ENCODE results near the gene MKNK2.

Gene MKNK2

DNA sequence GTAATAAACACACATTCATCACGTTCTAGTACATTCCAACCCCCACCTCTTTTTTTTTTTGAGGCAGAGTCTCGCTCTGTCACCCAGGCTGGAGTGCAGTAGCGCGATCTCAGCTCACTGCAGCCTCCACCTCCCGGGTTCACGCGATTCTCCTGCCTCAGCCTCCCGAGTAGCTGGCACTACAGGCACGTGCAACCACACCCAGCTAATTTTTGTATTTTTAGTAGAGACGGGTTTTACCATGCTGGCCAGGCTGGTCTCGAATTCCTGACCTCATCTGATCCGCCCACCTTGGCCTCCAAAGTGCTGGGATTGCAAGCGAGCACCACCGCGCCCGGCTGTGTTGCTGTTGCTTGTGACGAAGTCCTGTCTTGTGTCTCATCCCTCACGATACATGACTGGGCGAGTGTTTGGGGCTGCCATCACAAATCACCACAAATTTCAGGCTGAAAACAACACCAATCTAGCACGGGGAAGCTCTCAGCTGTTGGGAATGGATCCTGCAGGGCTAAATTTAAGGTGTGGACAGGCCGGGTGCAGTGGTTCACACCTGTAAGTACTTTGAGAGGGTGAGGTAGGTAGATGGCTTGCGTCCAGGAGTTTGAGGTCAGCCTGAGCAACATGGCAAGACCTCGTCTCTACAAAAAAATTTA, 29.4 kb upstream of the MKNK2 start:
- in situ Hi-C loops (cut with HindIII; ENCODE audit: low sequenced_read_pairs): no loop called here

DNA sequence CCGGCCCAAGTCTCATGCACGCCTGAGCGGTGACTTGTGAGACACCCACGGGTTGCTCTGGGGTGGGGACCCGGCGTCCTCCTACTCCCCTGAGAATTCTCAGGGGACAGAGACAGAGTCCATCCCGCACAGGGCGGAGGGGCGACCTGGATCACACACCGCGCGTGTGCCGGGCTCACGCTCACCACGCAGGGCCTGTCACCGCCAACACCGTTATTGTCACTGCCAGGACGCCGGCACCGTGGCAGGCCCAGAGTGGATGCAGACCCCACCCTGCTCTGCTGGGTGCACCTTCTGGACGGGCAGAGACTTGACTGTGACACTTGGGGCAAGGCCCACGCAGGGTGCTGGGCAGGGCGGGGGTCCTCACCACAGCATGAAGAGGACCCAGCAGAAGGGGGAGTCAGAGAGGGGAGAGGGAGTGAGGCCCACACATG, 28.8 kb upstream of the MKNK2 start:
- in situ Hi-C loops (cut with HindIII; ENCODE audit: low sequenced_read_pairs): no loop called here

DNA sequence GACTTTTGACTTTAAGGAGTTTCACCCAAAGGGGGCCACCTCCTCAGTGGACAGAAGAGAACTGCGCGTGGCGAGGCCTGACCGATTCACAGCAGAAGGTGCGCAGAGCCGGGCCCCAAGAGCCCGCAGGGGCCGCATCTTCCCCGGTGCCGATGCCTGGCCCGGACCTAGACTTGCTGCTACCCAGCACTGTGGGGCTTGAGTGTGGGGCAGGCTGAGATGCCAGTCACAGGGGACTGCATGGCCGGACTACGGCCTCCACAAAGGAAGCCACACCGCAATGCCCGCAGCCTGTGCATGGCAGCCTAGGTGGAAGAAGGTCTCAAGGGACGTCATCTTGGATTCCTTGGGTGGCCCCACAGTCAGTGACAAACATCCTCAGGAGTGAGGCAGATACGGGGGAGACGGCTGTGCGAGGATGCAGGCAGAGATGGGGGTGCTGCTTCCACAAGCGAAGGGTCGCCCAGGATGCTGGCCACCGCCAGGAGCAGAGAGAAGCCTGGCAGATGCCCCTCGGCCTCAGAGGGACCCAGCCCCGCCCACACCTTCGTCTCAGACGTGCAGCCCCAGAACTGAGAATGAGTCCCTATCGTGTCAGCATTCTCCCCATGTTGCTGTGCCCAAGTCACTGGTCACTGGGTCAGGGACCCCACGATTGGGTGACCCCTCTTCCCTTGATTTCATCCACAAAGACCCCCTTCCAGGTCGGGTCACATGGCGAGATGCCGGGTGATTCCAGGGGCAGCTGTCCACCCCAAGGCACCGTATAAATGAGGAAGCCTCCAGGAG, 28.2 kb upstream of the MKNK2 start:
- in situ Hi-C loops (cut with HindIII; ENCODE audit: low sequenced_read_pairs): no loop called here

DNA sequence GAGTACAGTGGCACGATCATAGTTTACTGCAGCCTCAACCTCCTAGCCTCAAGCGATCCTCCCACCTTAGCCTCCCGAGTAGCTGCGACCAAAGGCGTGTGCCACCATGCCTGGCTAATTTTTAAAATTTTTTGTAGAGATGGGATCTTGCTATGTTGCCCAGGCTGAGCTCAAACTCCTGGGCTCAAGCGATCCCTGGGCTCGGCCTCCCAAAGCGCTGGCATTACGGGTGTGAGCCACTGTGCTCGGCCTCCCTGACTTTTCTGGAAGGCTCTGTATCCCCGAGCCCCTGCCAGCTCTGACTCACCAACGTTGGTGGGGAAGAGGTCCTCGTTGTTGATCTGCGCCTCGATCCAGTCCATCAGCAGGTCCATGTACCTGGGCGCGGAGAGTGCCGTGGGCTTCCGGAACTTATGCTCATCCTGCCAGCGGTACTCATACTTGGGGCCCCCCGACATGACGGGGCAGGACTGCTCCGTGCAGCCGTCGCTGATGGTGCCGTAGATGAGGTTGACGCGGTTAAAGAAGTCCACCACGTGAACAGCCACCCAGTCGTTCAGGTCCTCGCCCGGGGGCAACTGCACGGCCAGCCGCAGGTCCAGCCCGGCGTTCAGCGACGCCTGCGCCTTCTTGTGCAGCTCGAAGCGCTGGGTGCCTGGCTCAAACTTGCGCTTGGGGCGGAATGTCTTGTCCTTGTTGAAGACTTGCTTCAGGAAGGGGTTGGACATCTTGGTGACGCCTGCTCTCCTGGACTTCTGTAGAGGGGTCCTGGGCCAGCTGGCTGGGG, 27.0 kb upstream of the MKNK2 start:
- in situ Hi-C loops (cut with HindIII; ENCODE audit: low sequenced_read_pairs): no loop called here

DNA sequence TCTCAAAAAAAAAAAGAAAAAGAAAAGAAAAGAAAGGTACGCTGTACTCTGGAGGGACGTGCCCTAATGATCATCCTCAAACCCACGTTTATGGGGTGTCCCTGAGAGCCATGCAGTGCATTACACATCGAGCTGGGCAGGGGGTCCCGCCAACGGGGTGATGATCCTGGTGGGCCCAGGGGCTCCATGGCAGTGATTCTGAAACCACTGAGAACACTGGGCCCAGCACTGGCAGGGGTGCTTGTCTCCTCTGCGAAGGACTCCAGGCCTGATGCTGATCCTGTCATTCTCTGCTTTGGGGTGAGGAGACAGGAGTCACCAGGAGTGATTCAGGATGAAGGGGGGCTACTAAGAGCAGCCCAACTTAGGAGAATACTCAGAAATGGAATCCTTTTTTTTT, 26.4 kb upstream of the MKNK2 start:
- in situ Hi-C loops (cut with HindIII; ENCODE audit: low sequenced_read_pairs): no loop called here

DNA sequence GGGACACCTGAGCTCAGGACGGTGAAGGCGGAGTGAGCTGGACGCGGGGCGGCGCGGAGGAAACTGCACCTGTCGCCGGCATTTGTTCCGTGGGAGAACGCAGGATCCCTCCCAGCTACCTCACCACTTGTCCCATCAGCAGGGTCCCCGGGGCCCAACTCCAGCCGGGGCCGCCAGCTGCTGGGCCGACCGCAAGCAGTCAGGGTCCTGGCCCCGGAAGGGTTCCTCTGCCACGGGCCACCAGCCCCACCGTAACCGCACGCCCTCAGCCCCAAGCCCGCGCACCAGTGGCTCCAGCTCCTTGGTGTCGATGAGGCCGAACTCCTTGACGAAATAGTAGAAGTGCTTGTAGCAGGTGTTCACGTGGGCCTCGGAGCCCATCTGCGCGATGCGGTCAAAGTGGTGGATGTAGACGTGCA, 25.5 kb upstream of the MKNK2 start:
- in situ Hi-C loops (cut with HindIII; ENCODE audit: low sequenced_read_pairs): no loop called here

DNA sequence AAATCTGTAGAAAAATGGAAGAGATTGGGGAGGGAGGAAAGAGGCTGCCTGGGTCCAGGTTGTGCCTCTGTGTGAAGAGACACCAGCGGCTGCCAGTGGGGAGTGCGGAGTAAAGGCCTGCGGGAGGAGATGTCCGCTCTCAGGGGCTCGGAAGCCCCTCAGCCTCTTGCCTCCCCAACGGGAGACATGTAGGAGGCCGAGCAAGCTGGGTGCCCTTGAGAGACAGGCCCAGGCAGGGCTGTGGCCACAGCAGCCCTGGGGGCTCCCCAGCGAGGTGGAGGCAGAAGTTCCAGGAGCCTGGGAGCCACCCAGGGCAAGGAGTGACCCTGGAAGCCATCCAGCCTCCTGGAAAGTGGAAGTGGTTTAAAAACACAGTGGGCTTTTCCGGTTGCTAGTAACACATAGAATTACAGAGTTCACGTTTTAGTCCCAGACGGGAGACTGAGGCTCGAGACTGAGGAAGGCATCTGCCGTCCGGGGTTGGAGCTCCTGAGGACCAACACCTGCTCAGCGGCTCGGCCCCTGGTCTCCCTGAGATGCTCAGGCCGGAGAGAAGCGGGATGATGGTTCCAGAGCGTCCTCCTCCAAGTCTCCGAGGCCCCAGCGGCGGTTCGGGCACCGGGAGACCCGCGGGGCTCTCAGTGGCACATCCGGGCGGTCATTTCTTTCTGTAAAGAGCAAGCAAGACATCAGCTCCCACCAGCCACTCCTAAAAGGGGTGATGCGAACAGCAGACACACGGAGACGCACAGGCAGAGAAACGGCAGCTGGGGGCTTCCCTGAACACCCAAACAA, 21.9 kb upstream of the MKNK2 start:
- in situ Hi-C loops (cut with HindIII; ENCODE audit: low sequenced_read_pairs): no loop called here

GRCh38 chr19:2070986-2071673, 20.1 kb upstream of the MKNK2 start:
- in situ Hi-C loops (cut with HindIII; ENCODE audit: low sequenced_read_pairs): no loop called here

GRCh38 chr19:2070436-2070827, 19.4 kb upstream of the MKNK2 start:
- in situ Hi-C loops (cut with HindIII; ENCODE audit: low sequenced_read_pairs): no loop called here

DNA sequence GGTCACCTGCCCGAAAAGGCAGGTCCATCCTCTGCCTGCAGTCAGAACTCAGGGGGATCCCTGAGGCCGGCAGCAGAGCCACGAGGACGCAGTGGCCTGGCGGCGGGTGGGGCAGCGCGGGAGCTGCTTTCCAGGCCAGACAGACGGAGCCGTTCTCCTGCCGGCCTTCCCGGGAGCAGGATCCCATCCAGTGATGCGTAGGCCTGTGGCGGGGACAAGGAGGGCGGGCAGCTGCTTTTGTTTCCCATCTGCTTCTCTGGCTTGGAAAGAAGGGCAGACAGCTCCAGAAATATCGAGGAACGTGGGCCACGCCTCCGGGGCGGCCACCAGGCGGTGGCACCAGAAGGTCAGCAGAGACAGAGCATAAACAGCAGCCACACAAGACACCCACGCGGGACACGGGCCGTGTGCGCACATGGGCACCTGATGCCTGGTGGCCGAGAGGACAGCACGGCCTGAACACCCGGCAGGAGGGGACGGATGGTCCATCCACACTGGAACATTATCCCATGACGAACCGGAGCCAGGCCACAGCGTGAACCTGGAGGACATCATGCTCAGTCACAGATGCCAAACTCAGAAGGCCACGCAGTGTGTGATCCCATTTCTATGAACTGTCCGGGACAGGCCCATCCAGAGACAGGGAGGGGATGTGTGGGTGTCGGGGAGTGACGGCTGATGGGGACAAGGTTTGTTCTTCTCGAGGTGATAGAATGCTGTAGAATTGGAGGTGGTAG, 13.9 kb upstream of the MKNK2 start:
- in situ Hi-C loops (cut with HindIII; ENCODE audit: low sequenced_read_pairs): no loop called here

DNA sequence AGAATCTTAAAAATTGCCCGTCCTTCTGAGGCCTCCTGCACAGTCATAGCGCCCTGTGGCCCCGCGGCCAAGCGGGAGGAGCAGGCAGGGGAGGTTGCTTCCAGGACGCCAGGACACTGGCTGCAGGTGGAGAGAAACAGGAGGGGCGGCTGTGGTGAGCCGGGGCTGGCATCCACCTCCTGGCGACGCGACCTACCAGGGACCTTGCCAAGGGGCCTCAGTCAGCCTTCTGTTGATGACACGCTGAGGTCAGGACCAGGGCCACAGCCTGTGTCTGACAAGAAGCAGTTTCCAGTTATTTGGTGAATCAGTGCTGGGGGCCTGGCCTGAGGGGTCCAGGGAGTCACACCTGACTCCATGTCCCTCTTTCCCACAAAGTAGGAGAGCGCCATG, 13.3 kb upstream of the MKNK2 start:
- in situ Hi-C loops (cut with HindIII; ENCODE audit: low sequenced_read_pairs): no loop called here

GRCh38 chr19:2063824-2064223, 12.8 kb upstream of the MKNK2 start:
- in situ Hi-C loops (cut with HindIII; ENCODE audit: low sequenced_read_pairs): no loop called here

GRCh38 chr19:2062770-2063169, 11.7 kb upstream of the MKNK2 start:
- in situ Hi-C loops (cut with HindIII; ENCODE audit: low sequenced_read_pairs): no loop called here

GRCh38 chr19:2062389-2062729, 11.3 kb upstream of the MKNK2 start:
- in situ Hi-C loops (cut with HindIII; ENCODE audit: low sequenced_read_pairs): no loop called here

DNA sequence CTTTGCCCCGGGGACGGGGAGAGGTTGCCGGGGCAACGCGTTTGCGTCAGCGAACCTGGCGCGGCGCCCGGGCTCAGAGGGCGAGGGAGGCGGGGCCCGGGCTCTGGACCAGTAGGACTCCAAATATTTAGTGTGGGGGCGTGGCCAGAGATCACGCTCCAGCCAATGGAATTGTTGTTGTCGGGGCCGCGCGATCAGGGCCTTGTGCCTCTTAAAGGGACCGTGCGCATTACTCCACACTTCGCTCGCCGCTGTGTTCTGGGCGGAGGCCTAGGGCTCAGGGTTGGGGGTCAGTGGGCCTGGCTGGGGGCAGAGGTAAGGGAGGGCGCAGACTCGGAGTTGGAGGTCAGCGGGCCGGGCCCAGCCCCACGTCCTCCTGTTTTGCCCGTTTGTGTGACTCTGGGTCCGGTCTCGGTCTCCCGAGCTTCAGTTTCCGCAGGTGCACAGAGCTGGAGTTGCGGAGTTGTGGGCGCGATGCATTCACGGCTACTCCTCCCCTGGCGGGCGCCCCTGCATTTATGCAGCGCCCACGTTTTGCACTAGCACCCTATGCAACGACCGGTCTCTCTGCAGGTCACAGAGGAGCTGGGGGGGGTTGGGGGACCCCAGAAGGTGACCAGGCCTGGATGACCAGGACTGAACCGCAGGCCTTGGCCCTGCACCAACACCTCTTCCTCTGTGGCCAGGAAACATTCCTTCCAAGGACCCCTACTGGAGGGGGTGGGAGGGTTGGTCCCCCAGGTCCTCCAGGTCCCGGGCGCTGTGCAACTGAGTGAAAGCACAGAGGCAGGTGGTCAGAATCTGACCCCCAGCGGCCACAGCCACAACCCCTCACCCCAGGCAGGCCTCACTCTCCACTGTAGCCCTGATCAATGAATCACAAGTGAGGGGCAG, 10.7 kb upstream of the MKNK2 start:
- in situ Hi-C loops (cut with HindIII; ENCODE audit: low sequenced_read_pairs): no loop called here

- in situ Hi-C loops (cut with HindIII; ENCODE audit: low sequenced_read_pairs): no loop called here
Observed at GRCh38 chr19:2060884-2061494, 9.9 kb upstream of the MKNK2 start.

DNA sequence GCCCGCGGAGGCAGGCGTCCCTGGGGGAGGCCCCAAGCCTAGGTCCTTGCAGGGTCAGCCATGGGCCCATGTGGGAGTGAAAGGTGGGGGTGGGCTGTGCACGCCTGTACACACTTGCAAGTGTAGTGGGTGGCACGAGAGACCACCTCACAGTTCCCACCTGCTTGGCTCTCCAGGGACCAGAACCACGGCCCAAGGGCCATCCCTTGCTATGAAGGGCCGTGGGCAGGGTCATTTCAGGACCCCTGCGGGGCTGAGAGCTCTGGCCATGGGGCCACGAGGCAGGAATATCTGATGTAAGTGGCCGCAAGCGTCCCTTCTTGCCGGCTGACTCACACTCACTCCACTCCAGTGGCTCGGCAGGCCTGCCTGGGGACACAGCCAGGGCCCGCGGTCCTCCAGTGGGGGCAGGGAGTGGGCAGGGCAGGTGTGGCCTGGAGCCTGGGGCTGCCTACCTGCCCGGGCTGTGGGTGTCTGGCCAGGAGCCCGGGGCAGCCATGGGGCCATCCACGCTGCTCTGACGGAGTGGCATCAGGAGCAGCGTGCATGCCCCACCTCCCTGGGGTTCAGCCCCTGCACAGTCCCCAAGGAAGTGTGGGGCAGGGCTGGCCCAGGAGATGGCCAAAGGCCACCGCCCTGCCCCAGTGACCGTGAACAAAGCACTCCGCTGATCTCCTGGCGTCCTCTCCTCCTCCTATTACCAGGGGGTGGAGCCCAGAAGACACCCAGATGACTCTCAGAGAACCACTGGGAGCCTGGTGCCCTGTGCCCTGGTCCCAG, 8.6 kb upstream of the MKNK2 start:
- in situ Hi-C loops (cut with HindIII; ENCODE audit: low sequenced_read_pairs): no loop called here
